Measurements from ENCODE around the gene GOLT1B. TPM values are rescaled to one million over a fixed set of nuclear protein-coding genes. Genes with fewer than 3 reads are reported as not detected.

Gene GOLT1B
- total and polyA plus RNA-seq, 2 of the 8 experiments (the other 6 are each of a cell fraction or from before 2014, with no cell fraction given), result 18.3 to 38.3 TPM

GRCh38 chr12:21566223-21566906 is 64.8 kb downstream of the GOLT1B start (continued):
- TF ChIP-seq TEAD4 (IDR thresholded peaks at IDR 0.05; ENCODE audit: low read depth, low read length) (no peak), ATF2 (IDR thresholded peaks at IDR 0.05; ENCODE audit: low read length) (no peak), ASH2L (IDR thresholded peaks at IDR 0.05; ENCODE audit: low read length) (no peak), JUND (IDR thresholded peaks at IDR 0.05; ENCODE audit: low read length) (no peak), SAP30 (IDR thresholded peaks at IDR 0.05; ENCODE audit: insufficient read depth, insufficient replicate concordance, low read length) (no peak), FOSL1 (IDR thresholded peaks at IDR 0.05; ENCODE audit: insufficient read depth, low read depth, low read length) (no peak), CBX5 (IDR thresholded peaks at IDR 0.05; ENCODE audit: low read depth, low read length) (no peak), RBBP5 (IDR thresholded peaks at IDR 0.05; ENCODE audit: borderline replicate concordance, low read depth, low read length) (no peak)

Measured in H1 (cell line).